Measurements from ENCODE around the gene UGT3A1.

DNA sequence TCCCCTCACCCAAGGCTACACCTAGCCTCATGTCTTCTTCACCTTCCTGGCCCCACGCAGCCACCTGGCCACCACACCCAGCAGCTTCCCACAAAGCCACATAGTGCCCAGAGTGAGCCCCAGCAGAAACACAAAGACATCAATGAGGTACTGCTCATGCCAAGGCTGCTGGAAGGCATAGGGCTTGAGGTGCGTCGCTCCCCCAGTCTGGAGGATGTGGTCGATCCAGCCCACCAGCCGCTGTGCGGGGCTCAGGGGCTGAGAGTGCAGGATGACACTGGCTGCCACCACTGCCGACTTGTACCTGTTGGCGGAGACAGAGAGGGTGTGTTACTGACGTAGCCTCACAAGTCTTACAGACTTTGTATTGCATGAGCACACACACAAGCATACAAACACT lies 37.0 kb downstream of the UGT3A1 start:
- TF ChIP-seq EZH2 (IDR thresholded peaks at IDR 0.05) (no peak), EZH2phosphoT487 (IDR thresholded peaks at IDR 0.05) (no peak)
- TF ChIP-seq, protein P1, sequence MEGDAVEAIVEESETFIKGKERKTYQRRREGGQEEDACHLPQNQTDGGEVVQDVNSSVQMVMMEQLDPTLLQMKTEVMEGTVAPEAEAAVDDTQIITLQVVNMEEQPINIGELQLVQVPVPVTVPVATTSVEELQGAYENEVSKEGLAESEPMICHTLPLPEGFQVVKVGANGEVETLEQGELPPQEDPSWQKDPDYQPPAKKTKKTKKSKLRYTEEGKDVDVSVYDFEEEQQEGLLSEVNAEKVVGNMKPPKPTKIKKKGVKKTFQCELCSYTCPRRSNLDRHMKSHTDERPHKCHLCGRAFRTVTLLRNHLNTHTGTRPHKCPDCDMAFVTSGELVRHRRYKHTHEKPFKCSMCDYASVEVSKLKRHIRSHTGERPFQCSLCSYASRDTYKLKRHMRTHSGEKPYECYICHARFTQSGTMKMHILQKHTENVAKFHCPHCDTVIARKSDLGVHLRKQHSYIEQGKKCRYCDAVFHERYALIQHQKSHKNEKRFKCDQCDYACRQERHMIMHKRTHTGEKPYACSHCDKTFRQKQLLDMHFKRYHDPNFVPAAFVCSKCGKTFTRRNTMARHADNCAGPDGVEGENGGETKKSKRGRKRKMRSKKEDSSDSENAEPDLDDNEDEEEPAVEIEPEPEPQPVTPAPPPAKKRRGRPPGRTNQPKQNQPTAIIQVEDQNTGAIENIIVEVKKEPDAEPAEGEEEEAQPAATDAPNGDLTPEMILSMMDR (IDR thresholded peaks at IDR 0.05) = no peak
